ENCODE measurements around the gene BMPR2.
"Not testable (repeated sequence)": the region's sequence is repeated elsewhere in the genome, so short reads cannot be mapped to it uniquely, and the experiment has no call there.

BMPR2 gene

DNA sequence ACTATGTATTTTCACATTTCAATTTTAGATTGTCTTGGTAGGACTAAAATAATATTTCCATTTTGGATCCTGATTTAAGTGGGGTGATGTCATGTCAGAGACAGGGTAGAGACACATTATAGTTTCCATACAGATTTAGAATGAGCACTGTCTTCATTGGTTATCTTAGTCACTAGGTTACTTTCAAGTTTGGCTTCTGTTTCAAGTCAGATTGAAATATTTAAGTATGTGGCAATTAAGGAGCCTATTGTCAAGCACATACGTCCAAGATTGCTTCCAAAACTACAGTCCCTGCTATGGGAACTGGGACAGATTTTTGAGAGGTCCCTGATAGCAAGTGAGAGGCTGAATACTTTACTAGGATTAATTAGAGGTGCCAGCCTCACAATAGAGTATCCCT, 169.4 kb downstream of the BMPR2 start:
- no peak for DNase-seq

DNA sequence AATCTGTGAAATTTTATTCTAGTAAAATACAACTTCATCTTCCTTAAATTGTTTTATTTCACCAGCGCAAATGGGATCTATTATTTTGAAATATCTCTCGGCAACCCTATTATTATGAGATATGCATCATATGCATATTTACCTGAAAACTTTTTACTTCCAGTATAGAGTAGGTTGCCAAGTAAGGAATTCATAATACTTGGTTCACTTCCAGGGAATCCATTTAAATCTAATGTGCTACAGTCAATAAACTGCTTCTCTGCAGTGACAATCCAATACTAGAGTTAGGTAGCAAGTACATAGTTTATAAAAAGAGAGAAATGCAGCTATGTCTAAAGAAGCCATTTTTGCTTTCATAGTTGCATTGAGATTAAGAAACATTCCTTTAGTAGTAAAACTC, 169.8 kb downstream of the BMPR2 start:
- no peak for DNase-seq

DNA sequence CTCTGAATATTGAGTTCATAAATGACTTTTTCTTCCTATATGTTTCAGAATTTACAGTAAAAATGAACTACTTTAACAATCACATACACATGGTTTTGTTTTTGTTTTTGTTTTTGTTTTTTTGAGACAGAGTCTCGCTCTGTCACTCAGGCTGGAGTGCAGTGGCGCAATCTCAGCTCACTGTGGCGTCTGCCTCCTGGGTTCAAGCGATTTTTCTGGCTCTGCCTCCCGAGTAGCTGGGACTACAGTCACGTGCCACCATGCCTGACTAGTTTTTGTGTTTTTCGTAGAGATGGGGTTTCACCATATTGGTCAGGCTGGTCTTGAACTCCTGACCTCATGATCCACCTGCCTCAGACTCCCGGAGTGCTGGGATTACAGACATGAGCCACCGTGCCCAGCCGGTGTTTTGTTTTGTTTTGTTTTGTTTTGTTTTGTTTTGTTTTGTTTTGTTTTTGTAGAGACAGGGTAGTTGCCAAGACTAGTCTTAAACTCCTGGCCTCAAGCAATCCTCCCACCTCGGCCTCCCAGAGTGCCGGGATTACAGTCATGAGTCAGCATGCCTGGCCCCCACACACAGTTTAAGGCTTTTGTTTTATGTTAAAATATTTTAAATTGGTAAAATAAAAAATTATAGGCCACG, 170.5 kb downstream of the BMPR2 start:
- not testable (repeated sequence) for DNase-seq

DNA sequence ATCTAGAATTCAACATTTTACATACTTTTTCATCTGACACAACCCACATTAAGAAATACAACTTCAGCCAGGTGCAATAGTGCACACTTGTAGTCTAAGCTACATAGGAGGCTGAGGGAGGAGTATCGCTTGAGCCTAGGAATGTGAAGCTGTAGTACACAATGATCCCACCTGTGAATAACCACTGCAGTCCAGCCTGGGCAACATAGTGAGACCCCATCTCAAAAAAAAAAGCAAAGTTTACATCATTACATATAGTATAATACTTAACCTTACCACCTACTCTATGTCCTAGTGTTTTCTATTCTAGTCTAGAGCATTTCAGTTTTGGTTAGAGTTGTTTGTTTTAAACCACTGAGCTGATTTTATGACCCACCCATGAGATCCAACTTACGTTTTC, 172.1 kb downstream of the BMPR2 start:
- DNase-seq, result no peak

DNA sequence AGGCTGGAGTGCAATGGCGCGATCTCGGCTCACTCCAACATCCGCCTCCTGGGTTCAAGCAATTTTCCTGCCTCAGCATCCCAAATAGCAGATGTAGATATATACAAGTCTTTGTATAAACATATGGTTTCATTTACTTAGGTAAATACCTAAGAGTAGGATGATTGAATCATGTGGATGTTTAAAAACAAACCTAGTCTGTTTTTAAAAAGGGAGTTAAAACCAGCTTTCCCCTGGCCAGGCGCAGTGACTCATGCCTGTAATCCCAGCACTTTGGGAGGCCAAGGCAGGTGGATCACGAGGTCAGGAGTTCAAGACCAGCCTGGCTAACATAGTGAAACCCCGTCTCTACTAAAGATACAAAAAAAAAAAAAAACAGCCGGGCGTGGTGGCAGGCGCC, 174.9 kb downstream of the BMPR2 start:
- not testable (repeated sequence) for DNase-seq

DNA sequence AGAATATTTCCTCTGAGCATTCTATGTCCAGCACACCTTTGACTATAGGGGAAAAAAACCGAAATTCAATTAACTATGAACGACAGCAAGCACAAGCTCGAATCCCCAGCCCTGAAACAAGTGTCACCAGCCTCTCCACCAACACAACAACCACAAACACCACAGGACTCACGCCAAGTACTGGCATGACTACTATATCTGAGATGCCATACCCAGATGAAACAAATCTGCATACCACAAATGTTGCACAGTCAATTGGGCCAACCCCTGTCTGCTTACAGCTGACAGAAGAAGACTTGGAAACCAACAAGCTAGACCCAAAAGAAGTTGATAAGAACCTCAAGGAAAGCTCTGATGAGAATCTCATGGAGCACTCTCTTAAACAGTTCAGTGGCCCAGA, 179.2 kb downstream of the BMPR2 start:
- no peak for DNase-seq

DNA sequence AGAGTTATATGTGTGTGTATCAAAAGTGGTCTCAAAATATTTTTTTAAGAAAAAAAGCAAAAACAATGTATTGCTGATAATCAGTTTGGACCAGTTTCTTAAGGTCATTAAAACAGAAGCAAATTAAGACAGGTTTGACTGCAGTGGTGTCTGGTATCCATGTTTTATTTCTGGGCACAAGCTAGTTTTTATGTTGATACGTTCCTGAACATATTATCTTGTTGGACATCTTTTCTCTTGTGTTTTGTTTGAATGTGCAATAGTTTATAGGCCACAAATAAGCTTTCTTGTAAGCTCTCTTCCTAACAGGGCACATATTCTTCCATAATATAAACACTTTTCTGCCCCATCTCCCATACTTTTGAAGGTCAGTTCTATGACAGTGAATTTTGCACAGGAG, 184.1 kb downstream of the BMPR2 start:
- no peak for DNase-seq

DNA sequence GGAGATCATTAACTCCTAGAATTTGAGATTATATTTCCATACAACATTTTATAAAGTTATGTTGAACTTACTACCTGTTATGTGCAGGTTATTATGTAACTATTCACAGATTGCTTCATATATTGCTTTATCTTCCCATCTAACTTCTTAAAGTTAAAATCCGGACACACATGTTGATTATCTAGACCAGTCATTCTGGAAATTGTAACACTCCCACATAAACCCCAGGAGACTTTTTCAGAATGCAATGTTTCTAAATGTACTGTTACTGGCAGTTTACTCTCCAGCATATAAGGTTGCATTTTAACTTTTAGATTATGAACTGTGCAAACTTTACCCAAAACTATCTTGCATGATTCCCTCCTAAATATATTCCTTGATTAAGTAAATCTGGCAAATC, 188.1 kb downstream of the BMPR2 start:
- no peak for DNase-seq

DNA sequence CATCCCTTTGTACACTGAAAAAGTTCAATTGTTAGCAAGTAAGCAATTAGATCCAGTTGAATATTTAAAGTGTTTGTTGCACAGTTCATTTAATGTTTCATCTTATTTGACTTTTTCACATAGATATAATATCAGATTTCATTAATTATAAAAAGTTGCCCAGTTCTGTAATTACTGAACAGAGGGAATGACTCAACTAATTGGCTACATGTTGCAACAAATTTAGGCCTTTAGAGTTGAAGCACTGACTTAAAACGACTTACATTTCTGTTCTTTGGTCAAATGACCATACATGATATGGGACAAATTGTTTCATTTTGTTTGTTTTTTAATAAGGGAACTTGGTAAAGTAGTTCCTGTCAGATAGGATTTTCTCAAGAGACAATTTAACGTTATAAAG, 190.2 kb downstream of the BMPR2 start:
- DNase-seq, result no peak

DNA sequence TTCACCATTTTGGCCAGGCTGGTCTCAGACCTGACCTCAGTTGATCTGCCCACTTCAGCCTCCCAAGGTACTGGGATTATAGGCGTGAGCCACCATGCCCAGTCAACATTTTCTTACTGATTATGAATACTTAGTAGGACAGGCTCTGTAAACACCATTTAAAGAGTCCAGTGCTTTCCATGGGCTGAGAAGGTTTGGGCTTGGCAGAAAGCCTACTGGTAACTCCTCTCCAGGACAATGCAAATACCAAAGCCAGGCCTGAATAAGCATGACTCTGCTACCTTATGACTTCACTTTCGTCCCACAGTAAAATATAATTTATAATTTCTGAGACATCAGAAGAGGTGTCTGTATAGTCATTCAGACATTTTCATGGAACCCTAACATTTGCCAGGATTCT, 198.4 kb downstream of the BMPR2 start:
- no peak for DNase-seq

DNA sequence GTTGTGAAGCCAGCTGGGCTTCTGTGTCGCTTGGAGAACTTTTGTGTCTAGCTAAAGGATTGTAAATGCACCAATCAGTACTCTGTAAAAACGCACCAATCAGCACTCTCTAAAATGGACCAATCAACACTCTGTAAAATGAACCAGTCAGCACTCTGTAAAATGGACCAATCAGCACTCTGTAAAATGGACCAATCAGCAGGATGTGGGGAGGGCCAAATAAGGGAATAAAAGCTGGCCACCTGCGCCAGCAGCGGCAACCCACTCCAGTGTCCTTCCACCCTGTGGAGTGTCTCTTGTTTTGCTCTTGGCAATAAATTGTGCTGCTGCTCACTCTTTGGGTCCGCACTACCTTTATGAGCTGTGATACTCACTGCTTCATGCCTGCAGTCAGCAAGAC, 199.1 kb downstream of the BMPR2 start:
- not testable (repeated sequence) for DNase-seq

DNA sequence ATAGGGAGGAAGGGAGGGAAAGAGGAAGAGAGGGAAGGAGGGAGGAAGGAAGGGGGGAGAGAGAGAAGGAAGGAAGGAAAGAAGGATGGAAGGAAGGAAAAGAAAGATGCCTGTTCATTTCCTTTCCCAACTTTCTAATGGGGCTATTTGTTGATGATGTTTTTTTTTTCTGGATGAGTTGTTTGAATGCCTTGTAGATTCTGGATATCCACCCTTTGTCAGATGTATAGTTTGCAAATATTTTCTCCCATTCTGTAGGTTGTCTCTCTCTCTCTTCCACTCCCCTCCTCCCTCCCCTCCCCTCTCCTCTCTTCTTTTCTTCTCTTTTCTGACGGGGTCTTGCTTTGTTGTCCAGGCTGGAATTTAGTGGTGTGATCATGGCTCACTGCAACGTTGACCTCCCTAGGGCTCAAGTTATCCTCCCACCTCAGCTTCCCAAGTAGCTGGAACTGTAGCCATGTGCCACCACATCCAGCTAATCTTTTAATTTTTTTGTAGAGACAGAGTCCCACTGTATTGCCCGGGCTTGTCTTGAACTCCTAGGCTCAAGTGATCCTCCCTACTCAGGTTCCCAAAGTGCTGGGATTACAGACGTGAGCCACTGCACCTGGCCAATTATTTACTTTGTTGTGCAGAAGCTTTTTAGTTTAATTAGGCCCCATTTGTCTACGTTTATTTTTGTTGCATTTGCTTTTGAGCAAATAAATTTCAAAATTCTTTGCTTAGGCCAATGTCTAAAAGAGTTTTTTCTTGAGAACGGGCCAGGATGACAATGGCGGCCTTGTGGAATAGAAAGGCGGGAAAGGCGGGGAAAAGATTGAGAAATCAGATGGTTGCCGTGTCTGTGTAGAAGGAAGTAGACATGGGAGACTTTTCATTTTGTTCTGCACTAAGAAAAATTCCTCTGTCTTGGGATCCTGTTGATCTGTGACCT, 201.4 kb downstream of the BMPR2 start:
- no peak for DNase-seq

DNA sequence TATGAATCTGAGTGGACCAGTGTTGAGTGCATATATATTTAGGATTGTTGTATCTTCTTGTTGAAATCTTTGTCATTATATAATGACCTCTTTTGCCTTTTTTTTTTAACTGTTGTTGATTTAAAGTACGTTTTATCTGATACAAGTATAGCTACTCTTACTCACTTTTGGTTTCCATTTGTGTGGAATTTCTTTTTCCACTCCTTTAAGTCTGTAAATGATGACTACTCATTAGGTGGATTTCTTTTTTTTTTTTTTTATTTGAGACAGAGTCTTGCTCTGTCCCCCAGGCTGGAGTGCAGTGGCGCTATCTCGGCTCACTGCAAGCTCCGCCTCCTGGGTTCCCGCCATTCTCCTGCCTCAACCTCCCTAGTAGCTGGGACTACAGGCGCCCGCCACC, 206.7 kb downstream of the BMPR2 start:
- not testable (repeated sequence) for DNase-seq

DNA sequence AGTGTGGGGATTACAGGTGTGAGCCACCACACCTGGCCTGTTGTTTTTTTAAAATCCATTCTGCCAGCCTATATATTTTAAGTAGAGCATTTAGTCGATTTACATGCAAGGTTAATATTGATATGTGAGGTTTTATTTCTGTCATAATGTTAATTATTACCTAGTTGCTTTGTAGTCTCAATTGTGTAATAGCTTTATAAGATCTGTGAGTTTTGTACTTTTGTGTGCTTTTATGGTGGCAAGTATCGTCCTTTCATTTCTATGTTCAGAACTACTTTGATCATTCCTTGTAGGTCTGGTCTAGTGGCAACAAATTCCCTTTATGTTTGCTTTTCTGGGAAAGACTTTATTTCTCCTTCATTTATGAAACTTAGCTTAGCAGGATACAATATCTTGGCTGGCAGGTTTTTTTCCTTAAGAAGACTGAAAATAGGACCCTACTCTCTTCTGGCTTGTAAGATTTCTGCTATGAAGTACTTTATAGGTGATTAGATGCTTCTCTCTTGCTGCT, 207.6 kb downstream of the BMPR2 start:
- no peak for DNase-seq

DNA sequence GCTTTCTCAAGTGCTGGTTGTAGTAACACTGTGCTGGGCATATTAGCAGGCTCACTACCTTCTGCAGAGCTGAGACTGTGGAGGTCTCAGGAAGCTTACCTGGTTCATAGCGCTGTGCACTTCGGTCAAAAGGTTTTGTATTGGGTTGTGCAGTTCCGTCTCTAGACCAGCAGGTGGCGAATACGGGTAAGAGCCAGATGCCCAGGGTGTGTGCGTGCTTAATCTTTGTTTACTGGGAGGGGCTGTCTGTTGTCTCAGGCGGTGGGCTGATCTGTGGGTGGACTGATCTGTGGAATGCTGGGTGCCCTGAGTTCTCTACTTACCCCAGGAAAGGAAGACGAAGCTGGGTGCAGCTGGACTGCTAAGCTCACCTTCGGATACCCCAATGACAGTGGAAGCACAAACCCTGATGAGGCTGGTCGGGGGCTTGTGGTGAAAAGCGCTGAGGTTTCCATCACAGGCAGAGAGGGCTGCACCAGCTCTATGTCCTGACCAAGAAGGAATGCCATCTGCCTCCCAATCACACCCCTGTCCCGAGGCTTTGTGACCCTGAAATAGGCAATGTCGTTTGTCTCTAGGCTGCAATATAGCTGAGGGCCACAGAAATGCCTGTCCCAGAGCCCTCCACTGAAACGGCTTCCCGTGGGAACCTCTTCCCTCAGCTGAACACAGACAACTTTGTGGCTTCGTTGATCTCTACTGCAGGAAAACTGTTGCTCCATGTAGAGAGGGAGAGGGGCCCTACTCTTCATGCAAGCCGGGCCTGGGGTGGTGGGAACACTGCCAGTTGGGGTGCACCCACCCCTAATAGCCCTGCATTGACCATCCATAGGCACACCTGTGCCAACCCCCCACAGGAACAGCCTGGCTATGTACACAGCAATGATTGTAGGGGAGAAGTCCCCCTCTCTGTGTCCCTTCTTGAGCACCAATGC, 212.8 kb downstream of the BMPR2 start:
- no peak for DNase-seq

DNA sequence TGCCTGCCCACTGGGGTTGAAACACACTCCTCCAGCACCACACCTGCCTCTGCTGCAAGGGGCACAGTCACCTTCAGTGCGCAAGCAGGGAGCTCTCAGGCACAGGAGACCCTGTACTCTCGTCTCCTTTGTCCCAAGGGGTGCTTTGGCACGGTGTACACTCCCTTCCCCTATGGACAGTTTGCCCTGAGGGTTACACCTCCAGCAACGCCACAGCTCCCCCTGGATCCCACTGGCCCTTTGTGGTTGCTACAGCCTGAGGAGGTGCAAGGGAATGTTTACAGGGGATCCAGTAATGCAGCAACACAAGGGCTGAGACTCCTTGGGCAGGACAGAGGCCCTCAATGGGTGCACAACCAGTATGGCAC, 213.4 kb downstream of the BMPR2 start:
- no peak for DNase-seq

DNA sequence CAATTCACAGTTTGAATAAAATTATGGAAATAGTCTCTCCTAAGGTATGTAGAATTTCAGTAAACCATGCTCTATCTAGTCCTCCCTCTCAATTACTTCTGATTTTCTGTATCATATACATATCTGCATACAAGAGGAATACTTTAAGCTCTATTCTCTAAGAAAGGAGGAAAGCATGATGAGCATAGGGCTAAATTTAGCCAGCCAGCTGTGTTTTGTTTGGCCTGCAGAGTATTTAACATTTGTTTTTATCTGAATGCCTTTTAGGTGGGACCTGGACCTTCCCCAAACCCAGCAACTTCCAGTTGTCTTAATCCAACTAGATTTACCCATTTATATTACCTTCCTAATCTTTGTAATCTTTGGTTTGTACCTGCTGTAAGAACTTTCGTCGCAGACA, 216.4 kb downstream of the BMPR2 start:
- DNase-seq, result no peak

DNA sequence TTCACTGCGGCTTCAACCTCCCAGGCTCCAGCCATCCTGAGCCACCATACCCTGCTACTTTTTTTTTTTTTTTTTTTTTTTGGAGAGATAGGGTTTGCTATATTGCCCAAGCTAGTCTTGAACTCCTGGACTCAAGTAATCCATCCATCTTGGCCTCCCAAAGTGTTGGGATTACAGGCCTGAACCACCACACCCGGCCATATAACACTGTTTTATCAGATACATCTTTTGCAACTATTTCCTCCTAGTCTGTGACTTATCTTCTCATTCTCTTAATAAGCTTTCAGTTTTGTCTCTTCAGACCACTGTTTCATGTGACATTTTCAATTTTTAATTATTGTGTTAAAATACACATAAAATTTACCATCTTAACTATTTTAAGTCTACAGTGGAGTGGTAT, 223.0 kb downstream of the BMPR2 start:
- DNase-seq, result no peak

DNA sequence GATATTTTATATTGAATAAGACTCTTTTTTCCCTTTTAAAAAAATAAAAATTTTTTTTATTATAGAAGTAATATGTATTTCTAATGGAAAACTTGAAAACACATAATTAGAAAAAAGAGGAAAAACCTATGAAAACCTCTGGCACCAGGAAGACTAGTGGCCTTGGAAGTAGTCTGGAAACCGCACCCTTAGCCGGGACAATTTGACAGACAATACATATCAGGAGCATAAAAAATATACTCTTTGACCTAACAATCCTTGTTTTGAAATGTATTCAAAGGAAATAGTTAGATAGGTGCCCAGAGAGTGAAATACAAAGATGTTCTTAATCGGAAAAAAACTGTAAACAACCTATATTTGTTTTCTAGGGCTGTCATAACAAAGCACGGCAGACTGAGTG, 223.8 kb downstream of the BMPR2 start:
- no peak for DNase-seq

DNA sequence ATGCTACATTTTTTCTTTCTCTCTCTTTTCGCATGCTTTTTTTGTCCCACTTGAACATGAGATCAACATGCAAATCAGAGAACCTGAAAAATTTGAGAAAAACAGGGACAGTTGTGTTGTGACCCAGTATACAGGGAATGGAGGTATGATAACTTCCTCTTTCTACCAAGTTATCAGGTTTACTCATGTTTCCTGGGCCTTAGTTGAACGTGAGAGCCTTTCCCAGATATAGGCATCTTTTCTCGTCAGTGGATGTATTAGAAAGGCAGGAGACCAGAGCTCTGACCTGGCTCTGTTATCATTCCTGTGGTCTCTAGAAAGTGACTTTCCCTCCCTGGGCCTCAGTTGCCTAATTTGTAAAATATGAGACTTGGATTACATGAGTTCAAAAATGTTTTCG, 228.6 kb downstream of the BMPR2 start:
- no peak for DNase-seq

DNA sequence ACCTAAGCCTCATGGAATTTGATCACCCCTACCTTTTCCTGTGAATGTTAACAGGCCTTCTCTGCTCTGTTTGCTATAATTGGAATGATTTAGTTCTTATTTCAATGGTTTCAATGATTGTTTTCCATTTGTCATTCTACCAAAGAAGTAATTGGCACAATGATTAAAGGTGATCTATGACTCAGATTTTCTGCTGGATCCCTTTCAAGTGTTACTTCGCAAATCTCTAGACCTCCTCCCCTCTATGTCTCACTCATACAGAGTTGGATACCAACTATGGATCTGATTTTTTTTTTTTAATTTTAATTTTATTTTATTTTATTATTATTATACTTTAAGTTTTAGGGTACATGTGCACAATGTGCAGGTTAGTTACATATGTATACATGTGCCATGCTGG, 229.0 kb downstream of the BMPR2 start:
- DNase-seq, result no peak

DNA sequence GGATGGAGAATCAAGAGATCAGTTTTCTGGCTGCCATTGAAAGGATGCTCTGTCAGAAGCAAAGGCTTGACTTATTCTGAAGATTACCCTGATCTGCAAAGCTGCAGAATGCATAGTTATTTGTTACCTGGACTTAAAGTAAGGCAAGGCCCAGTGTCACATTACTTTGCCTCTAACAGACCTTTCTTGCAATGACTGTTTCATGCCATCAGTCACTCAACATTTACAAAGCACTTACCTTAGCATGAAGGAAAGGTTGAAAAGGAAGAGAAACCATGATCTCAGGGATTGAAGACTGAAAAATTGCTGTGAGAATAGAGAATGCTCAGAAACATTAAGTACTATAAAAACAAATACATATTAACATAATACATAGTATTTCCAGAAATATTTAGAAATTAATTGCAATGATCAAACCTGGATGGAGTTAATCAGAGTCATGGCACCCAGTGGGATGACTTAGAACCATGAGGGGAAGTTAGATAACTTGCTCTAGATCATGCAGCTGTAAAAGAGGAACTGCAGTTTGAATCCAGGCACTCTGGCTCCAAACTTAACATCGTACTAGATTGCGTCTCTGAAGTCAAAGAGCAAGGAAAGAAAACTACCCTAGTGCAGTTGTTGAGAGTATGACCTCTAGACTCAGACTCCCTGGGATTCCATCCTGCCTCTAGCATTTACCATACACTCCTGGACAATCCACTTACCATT, 232.2 kb downstream of the BMPR2 start:
- DNase-seq, result no peak

Data from activated gamma-delta T cell (primary cell).